Osteoblast (primary cell): ENCODE data around the gene OLFM4. TPM values are rescaled to one million over a fixed set of nuclear protein-coding genes. Genes with fewer than 3 reads are reported as not detected.

Source experiments
- DNase-seq: peaks from one replicate; pipeline ENCODE4 v3.0.0; 2011; ENCODE audit warnings: low spot score, mixed read lengths; ENCODE audit not compliant: insufficient read length; ENCODE audit errors: missing footprints
- H2AFZ ChIP-seq: 2 replicates; pipeline ENCODE4 v1.6.0; 2011; ENCODE audit warnings: mild to moderate bottlenecking, low read length
- H3K27ac ChIP-seq: 2 replicates; pipeline ENCODE4 v1.5.1; 2011; ENCODE audit warnings: mild to moderate bottlenecking, low read depth, low read length, moderate library complexity
- H3K27me3 ChIP-seq: 2 replicates; pipeline ENCODE4 v1.6.0; 2012; ENCODE audit warnings: mild to moderate bottlenecking, control low read depth, inconsistent platforms, low read length, moderate library complexity; ENCODE audit not compliant: insufficient read depth
- H3K36me3 ChIP-seq: 2 replicates; pipeline ENCODE4 v1.5.1; 2011; ENCODE audit warnings: mild to moderate bottlenecking, low read length, control low read depth, moderate library complexity; ENCODE audit not compliant: insufficient read depth
- H3K4me1 ChIP-seq: 2 replicates; pipeline ENCODE4 v1.5.1; 2011; ENCODE audit warnings: mild to moderate bottlenecking, low read length, control low read depth, moderate library complexity; ENCODE audit not compliant: insufficient read depth
- H3K4me2 ChIP-seq: 2 replicates; pipeline ENCODE4 v1.6.0; 2011; ENCODE audit warnings: mild to moderate bottlenecking, low read length; ENCODE audit not compliant: insufficient read depth
- H3K4me3 ChIP-seq: fragments of 200-600 bp; sonication (generic); 3 replicates; pipeline ENCODE4 v1.5.1; 2012; ENCODE audit warnings: mild to moderate bottlenecking, low read length, inconsistent platforms; ENCODE audit not compliant: insufficient read depth
- H3K79me2 ChIP-seq: 2 replicates; pipeline ENCODE4 v1.6.0; 2012; ENCODE audit warnings: mild to moderate bottlenecking, low read length, control low read depth, inconsistent platforms; ENCODE audit not compliant: insufficient read depth
- H3K9me3 ChIP-seq: 2 replicates; pipeline ENCODE4 v1.5.1; 2011; ENCODE audit warnings: low read depth, low read length, control low read depth
- H4K20me1 ChIP-seq: 2 replicates; pipeline ENCODE4 v1.6.0; 2012; ENCODE audit warnings: mild to moderate bottlenecking, low read length, control low read depth; ENCODE audit not compliant: insufficient read depth
- CTCF ChIP-seq: IDR thresholded peaks from 2 replicates; pipeline ENCODE4 v1.5.1; 2011; ENCODE audit warnings: mild to moderate bottlenecking, low read depth, low read length, moderate library complexity; ENCODE audit errors: extremely low read depth
- total RNA-seq: library from RNA; depleted of rRNA; stranded (reverse); fragments of >200 nt; gene quantifications from 2 replicates; pipeline ENCODE4 v1.2.3, GENCODE V29; 2012

Gene OLFM4
- total RNA-seq, 1 donor: under 0.01 TPM

DNA sequence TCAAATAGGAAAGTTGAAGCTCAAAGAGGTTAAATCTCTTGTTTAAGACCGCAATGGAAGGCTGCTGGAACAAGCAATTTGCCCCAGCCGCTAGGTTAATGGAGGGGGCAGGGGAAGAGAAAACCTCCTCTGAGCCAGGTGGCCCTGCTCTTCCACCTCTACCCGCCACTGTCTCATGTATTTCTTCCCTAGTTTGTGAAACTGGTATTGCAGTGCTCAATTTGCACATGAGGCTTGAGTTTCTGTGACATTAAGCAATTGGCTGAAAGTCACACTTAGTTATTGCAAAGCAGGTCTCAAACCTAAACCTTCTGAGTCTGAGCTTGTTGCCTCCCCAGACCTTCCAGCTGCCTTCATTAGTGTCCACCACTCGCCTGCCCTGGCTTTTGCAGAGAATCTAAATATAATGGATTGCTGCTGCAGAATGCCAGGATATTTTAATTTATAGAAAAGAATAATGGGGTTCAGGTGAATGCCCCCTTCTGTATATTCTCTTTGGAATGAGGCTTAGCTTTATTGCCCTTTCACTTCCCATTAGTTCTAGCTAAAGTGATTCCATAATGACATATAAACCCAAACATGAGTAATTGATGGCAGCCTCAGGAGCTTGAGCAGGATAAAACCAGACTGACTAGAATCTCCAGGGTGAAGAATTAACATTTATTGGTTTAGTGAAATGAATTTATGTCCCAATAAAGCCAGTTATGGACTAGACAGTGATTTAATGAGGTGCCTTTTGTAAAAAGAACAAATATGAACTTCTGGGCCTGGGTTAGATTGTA is 27.0 kb upstream of the OLFM4 start:
- Histone ChIP-seq H3K4me1 (no peaks in the 10 kb centered on the region), H4K20me1 (no peaks in the 10 kb centered on the region), H3K27me3 (no peaks in the 10 kb centered on the region), H3K79me2 (no peaks in the 10 kb centered on the region), H2AFZ (no peak overlapping the region), H3K9me3 (peaks cover 3% of the 10 kb centered on the region), H3K27ac (no peak overlapping the region), H3K4me2 (no peak overlapping the region), H3K4me3 (no peak overlapping the region), H3K36me3 (no peaks in the 10 kb centered on the region)
- no peak for TF ChIP-seq CTCF
- no peak for DNase-seq

DNA sequence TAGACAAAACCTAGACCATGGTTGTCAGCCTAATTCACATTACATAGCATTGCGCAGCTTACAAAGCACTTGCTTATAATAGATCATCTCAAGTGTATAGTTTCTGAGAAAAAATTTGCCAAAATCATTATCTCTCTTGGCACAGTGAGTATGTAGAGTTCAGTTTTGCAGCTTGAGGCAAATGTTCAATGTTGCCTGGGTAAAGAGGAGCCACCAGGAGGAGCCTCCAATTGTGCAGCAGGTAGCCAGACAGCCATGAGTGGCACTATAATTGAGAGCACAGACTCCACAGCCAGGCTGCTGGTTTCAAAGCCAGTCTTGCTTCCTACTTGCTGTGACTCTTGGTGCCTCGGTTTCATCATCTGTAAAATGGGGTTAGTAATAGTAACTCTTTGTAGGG is 24.0 kb upstream of the OLFM4 start:
- Histone ChIP-seq H3K4me2 (no peak overlapping the region), H2AFZ (no peak overlapping the region), H3K79me2 (no peaks in the 10 kb centered on the region), H3K4me3 (no peak overlapping the region), H3K4me1 (no peaks in the 10 kb centered on the region), H3K27ac (no peak overlapping the region), H3K27me3 (no peaks in the 10 kb centered on the region), H3K9me3 (peaks cover 3% of the 10 kb centered on the region), H3K36me3 (no peaks in the 10 kb centered on the region), H4K20me1 (no peaks in the 10 kb centered on the region)
- DNase-seq: no peak
- no peak for TF ChIP-seq CTCF

DNA sequence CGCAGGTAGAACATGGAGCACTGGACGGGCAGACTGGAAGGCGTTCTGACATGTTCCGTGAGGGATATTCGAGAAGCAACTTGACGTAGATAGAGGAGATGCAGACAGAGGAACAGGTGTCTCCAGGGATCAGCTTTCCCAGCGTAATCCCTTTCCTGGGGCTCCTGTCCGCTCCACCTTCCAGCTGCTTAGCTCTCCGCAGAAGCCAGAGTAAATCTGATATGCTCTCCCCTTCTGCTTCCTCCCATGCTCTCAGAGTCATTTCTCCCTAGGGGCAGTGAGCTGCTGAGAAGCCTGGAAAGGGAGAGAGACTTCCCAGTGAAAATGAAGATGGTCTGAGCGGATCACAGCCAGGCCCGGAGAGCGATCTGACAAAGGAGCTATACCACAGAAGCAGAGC is 23.0 kb upstream of the OLFM4 start:
- no peak for DNase-seq
- no peaks in the 10 kb centered on the region for H3K27me3 ChIP-seq
- no peak overlapping the region for H3K27ac ChIP-seq
- H3K4me1 ChIP-seq: no peaks in the 10 kb centered on the region
- no peaks in the 10 kb centered on the region for H3K79me2 ChIP-seq
- H3K4me2 ChIP-seq: no peak overlapping the region
- H3K9me3 ChIP-seq: peaks cover 5% of the 10 kb centered on the region
- no peaks in the 10 kb centered on the region for H3K36me3 ChIP-seq
- no peak overlapping the region for H2AFZ ChIP-seq
- H4K20me1 ChIP-seq: no peaks in the 10 kb centered on the region
- TF ChIP-seq CTCF: no peak
- no peak overlapping the region for H3K4me3 ChIP-seq

- no peak overlapping the region for H2AFZ ChIP-seq
- H3K4me2 ChIP-seq: no peak overlapping the region
- no peaks in the 10 kb centered on the region for H3K36me3 ChIP-seq
- TF ChIP-seq CTCF: no peak
- H4K20me1 ChIP-seq: no peaks in the 10 kb centered on the region
- no peak for DNase-seq
- H3K79me2 ChIP-seq: no peaks in the 10 kb centered on the region
- H3K27ac ChIP-seq: no peak overlapping the region
- no peak overlapping the region for H3K4me3 ChIP-seq
- H3K27me3 ChIP-seq: no peaks in the 10 kb centered on the region
- peaks cover 5% of the 10 kb centered on the region for H3K9me3 ChIP-seq
- no peaks in the 10 kb centered on the region for H3K4me1 ChIP-seq
Measured at GRCh38 chr13:53007872-53008271, 20.7 kb upstream of the OLFM4 start.
